GM12891 (cell line): ENCODE data around the gene SLC7A9.

Experiments
- PAX5 ChIP-seq: IDR thresholded peaks from 2 replicates; pipeline ENCODE4 v1.6.1; 2011; ENCODE audit warnings: low read length, moderate library complexity, mild to moderate bottlenecking; ENCODE audit not compliant: insufficient read depth, severe bottlenecking
- POLR2A ChIP-seq: IDR thresholded peaks from 2 replicates; pipeline ENCODE4 v1.6.1; 2011; ENCODE audit warnings: low read depth, low read length, control low read depth
- POLR2AphosphoS5 ChIP-seq: IDR thresholded peaks from 2 replicates; pipeline ENCODE4 v1.6.1; 2011; ENCODE audit warnings: low read depth, low read length, control low read depth
- TAF1 ChIP-seq: IDR thresholded peaks from 2 replicates; pipeline ENCODE4 v1.6.1; 2011; ENCODE audit warnings: low read depth, low read length, control low read depth

- TF ChIP-seq POLR2AphosphoS5 (no peak), POLR2A (no peak), PAX5 (no peak), TAF1 (no peak)
Measured at GRCh38 chr19:32830231-32831014, 39.1 kb downstream of the SLC7A9 start.
